Femur (tissue), 1 donor: Measurements from ENCODE around the gene ANXA8L1.
"Not testable (repeated sequence)": the region's sequence is repeated elsewhere in the genome, so short reads cannot be mapped to it uniquely, and the experiment has no call there.

Experiments
- DNase-seq: peaks from one replicate; pipeline ENCODE4 v3.0.0-alpha.2; 2017

The ANXA8L1 gene

GRCh38 chr10:46398212-46398886 lies 22.8 kb downstream of the ANXA8L1 start:
- peak; percentile 20 for DNase-seq

GRCh38 chr10:46409556-46409955 lies 34.0 kb downstream of the ANXA8L1 start:
- not testable (repeated sequence) for DNase-seq

- DNase-seq, result not testable (repeated sequence)
These were observed 35.5 kb downstream of the ANXA8L1 start for GRCh38 chr10:46411123-46411522.

- not testable (repeated sequence) for DNase-seq
These were observed 37.1 kb downstream of the ANXA8L1 start for GRCh38 chr10:46412665-46413064.

- DNase-seq, result not testable (repeated sequence)
These were observed 39.7 kb downstream of the ANXA8L1 start for GRCh38 chr10:46415291-46415690.

GRCh38 chr10:46418283-46418682 lies 42.7 kb downstream of the ANXA8L1 start:
- DNase-seq, result not testable (repeated sequence)

GRCh38 chr10:46419570-46420379 lies 44.2 kb downstream of the ANXA8L1 start:
- DNase-seq, result not testable (repeated sequence)

- not testable (repeated sequence) for DNase-seq
These were observed 48.0 kb downstream of the ANXA8L1 start for GRCh38 chr10:46423550-46423949.

- DNase-seq, result not testable (repeated sequence)
These were observed 65.4 kb downstream of the ANXA8L1 start for GRCh38 chr10:46440942-46441341.
